Measurements from ENCODE around the gene C12orf54.
"Not testable (repeated sequence)": the region's sequence is repeated elsewhere in the genome, so short reads cannot be mapped to it uniquely, and the experiment has no call there.

The C12orf54 gene

GRCh38 chr12:48506836-48507235 lies 24.5 kb downstream of the C12orf54 start:
- not testable (repeated sequence) for H3K9me3 ChIP-seq (ENCODE audit: control insufficient read depth in 2 of 2, low read length in 2 of 2); H3K27me3 ChIP-seq (ENCODE audit: control insufficient read depth in 1 of 2, insufficient read depth in 2 of 2, low read length in 2 of 2); H3K36me3 ChIP-seq (ENCODE audit: control insufficient read depth in 2 of 2, insufficient read depth in 2 of 2, low read length in 2 of 2); H3K4me3 ChIP-seq (ENCODE audit: low read length in 2 of 2); H3K9ac ChIP-seq (ENCODE audit: low read length in 2 of 2); H3K27ac ChIP-seq (ENCODE audit: low read length); H3K4me1 ChIP-seq (ENCODE audit: control insufficient read depth, insufficient read depth, low read length)

GRCh38 chr12:48508987-48509386 lies 26.7 kb downstream of the C12orf54 start:
- Histone ChIP-seq H3K9ac (ENCODE audit: low read length in 2 of 2) (no peak overlapping the region), H3K4me1 (ENCODE audit: control insufficient read depth, insufficient read depth, low read length) (no peaks in the 10 kb centered on the region), H3K36me3 (ENCODE audit: control insufficient read depth in 2 of 2, insufficient read depth in 2 of 2, low read length in 2 of 2) (no peaks in the 10 kb centered on the region), H3K27me3 (ENCODE audit: control insufficient read depth in 1 of 2, insufficient read depth in 2 of 2, low read length in 2 of 2) (no peaks in the 10 kb centered on the region), H3K4me3 (ENCODE audit: low read length in 2 of 2) (no peak overlapping the region), H3K9me3 (ENCODE audit: control insufficient read depth in 2 of 2, low read length in 2 of 2) (no peaks in the 10 kb centered on the region), H3K27ac (ENCODE audit: low read length) (no peak overlapping the region)

GRCh38 chr12:48510111-48510510 lies 27.8 kb downstream of the C12orf54 start:
- H3K4me1 ChIP-seq (ENCODE audit: control insufficient read depth, insufficient read depth, low read length) = no peaks in the 10 kb centered on the region
- no peaks in the 10 kb centered on the region for H3K36me3 ChIP-seq (ENCODE audit: control insufficient read depth in 2 of 2, insufficient read depth in 2 of 2, low read length in 2 of 2)
- no peak overlapping the region for H3K4me3 ChIP-seq (ENCODE audit: low read length in 2 of 2)
- no peak overlapping the region for H3K9ac ChIP-seq (ENCODE audit: low read length in 2 of 2)
- H3K9me3 ChIP-seq (ENCODE audit: control insufficient read depth in 2 of 2, low read length in 2 of 2) = no peaks in the 10 kb centered on the region
- no peak overlapping the region for H3K27ac ChIP-seq (ENCODE audit: low read length)
- H3K27me3 ChIP-seq (ENCODE audit: control insufficient read depth in 1 of 2, insufficient read depth in 2 of 2, low read length in 2 of 2) = no peaks in the 10 kb centered on the region

GRCh38 chr12:48512855-48513254 lies 30.6 kb downstream of the C12orf54 start:
- H3K9ac ChIP-seq (ENCODE audit: low read length in 2 of 2) = no peak overlapping the region
- no peak overlapping the region for H3K4me3 ChIP-seq (ENCODE audit: low read length in 2 of 2)
- H3K9me3 ChIP-seq (ENCODE audit: control insufficient read depth in 2 of 2, low read length in 2 of 2) = no peaks in the 10 kb centered on the region
- H3K36me3 ChIP-seq (ENCODE audit: control insufficient read depth in 2 of 2, insufficient read depth in 2 of 2, low read length in 2 of 2) = no peaks in the 10 kb centered on the region
- H3K4me1 ChIP-seq (ENCODE audit: control insufficient read depth, insufficient read depth, low read length) = no peaks in the 10 kb centered on the region
- H3K27me3 ChIP-seq (ENCODE audit: control insufficient read depth in 1 of 2, insufficient read depth in 2 of 2, low read length in 2 of 2) = no peaks in the 10 kb centered on the region
- no peak overlapping the region for H3K27ac ChIP-seq (ENCODE audit: low read length)

GRCh38 chr12:48514728-48515127 lies 32.4 kb downstream of the C12orf54 start:
- Histone ChIP-seq H3K9me3 (ENCODE audit: control insufficient read depth in 2 of 2, low read length in 2 of 2) (no peaks in the 10 kb centered on the region), H3K4me1 (ENCODE audit: control insufficient read depth, insufficient read depth, low read length) (no peaks in the 10 kb centered on the region), H3K9ac (ENCODE audit: low read length in 2 of 2) (no peak overlapping the region), H3K27ac (ENCODE audit: low read length) (no peak overlapping the region), H3K36me3 (ENCODE audit: control insufficient read depth in 2 of 2, insufficient read depth in 2 of 2, low read length in 2 of 2) (no peaks in the 10 kb centered on the region), H3K27me3 (ENCODE audit: control insufficient read depth in 1 of 2, insufficient read depth in 2 of 2, low read length in 2 of 2) (no peaks in the 10 kb centered on the region), H3K4me3 (ENCODE audit: low read length in 2 of 2) (no peak overlapping the region)

GRCh38 chr12:48520381-48520780 lies 38.1 kb downstream of the C12orf54 start:
- not testable (repeated sequence) for H3K4me3 ChIP-seq (ENCODE audit: low read length in 2 of 2); H3K36me3 ChIP-seq (ENCODE audit: control insufficient read depth in 2 of 2, insufficient read depth in 2 of 2, low read length in 2 of 2); H3K9me3 ChIP-seq (ENCODE audit: control insufficient read depth in 2 of 2, low read length in 2 of 2); H3K4me1 ChIP-seq (ENCODE audit: control insufficient read depth, insufficient read depth, low read length); H3K27ac ChIP-seq (ENCODE audit: low read length); H3K9ac ChIP-seq (ENCODE audit: low read length in 2 of 2); H3K27me3 ChIP-seq (ENCODE audit: control insufficient read depth in 1 of 2, insufficient read depth in 2 of 2, low read length in 2 of 2)

GRCh38 chr12:48525332-48525731 lies 43.0 kb downstream of the C12orf54 start, which contains the start of gene OR8S1:
Gene OR8S1 (plus strand): TSS chr12:48525632. CDS start chr12:48525632, 0 bp downstream.
- no peaks in the 10 kb centered on the region for H3K9me3 ChIP-seq (ENCODE audit: control insufficient read depth in 2 of 2, low read length in 2 of 2)
- H3K4me1 ChIP-seq (ENCODE audit: control insufficient read depth, insufficient read depth, low read length) = no peaks in the 10 kb centered on the region
- no peaks in the 10 kb centered on the region for H3K27me3 ChIP-seq (ENCODE audit: control insufficient read depth in 1 of 2, insufficient read depth in 2 of 2, low read length in 2 of 2)
- H3K4me3 ChIP-seq (ENCODE audit: low read length in 2 of 2) = no peak within 1 kb of the TSS
- no peak within 1 kb of the TSS for H3K27ac ChIP-seq (ENCODE audit: low read length)
- no peak within 1 kb of the TSS for H3K9ac ChIP-seq (ENCODE audit: low read length in 2 of 2)
- H3K36me3 ChIP-seq (ENCODE audit: control insufficient read depth in 2 of 2, insufficient read depth in 2 of 2, low read length in 2 of 2) = no peaks in the 10 kb centered on the region

GRCh38 chr12:48527891-48528670 lies 45.8 kb downstream of the C12orf54 start:
- Histone ChIP-seq H3K27me3 (ENCODE audit: control insufficient read depth in 1 of 2, insufficient read depth in 2 of 2, low read length in 2 of 2) (no peaks in the 10 kb centered on the region), H3K27ac (ENCODE audit: low read length) (no peak overlapping the region), H3K9me3 (ENCODE audit: control insufficient read depth in 2 of 2, low read length in 2 of 2) (no peaks in the 10 kb centered on the region), H3K36me3 (ENCODE audit: control insufficient read depth in 2 of 2, insufficient read depth in 2 of 2, low read length in 2 of 2) (no peaks in the 10 kb centered on the region), H3K9ac (ENCODE audit: low read length in 2 of 2) (no peak overlapping the region), H3K4me3 (ENCODE audit: low read length in 2 of 2) (no peak overlapping the region), H3K4me1 (ENCODE audit: control insufficient read depth, insufficient read depth, low read length) (no peaks in the 10 kb centered on the region)

GRCh38 chr12:48532601-48533000 lies 50.3 kb downstream of the C12orf54 start:
- H3K4me3 ChIP-seq (ENCODE audit: low read length in 2 of 2) = no peak overlapping the region
- no peaks in the 10 kb centered on the region for H3K36me3 ChIP-seq (ENCODE audit: control insufficient read depth in 2 of 2, insufficient read depth in 2 of 2, low read length in 2 of 2)
- H3K9me3 ChIP-seq (ENCODE audit: control insufficient read depth in 2 of 2, low read length in 2 of 2) = no peaks in the 10 kb centered on the region
- H3K27me3 ChIP-seq (ENCODE audit: control insufficient read depth in 1 of 2, insufficient read depth in 2 of 2, low read length in 2 of 2) = no peaks in the 10 kb centered on the region
- H3K4me1 ChIP-seq (ENCODE audit: control insufficient read depth, insufficient read depth, low read length) = no peaks in the 10 kb centered on the region
- H3K27ac ChIP-seq (ENCODE audit: low read length) = no peak overlapping the region
- no peak overlapping the region for H3K9ac ChIP-seq (ENCODE audit: low read length in 2 of 2)

- no peaks in the 10 kb centered on the region for H3K36me3 ChIP-seq (ENCODE audit: control insufficient read depth in 2 of 2, insufficient read depth in 2 of 2, low read length in 2 of 2)
- H3K27ac ChIP-seq (ENCODE audit: low read length) = no peak overlapping the region
- H3K27me3 ChIP-seq (ENCODE audit: control insufficient read depth in 1 of 2, insufficient read depth in 2 of 2, low read length in 2 of 2) = no peaks in the 10 kb centered on the region
- no peaks in the 10 kb centered on the region for H3K4me1 ChIP-seq (ENCODE audit: control insufficient read depth, insufficient read depth, low read length)
- no peak overlapping the region for H3K9ac ChIP-seq (ENCODE audit: low read length in 2 of 2)
- no peaks in the 10 kb centered on the region for H3K9me3 ChIP-seq (ENCODE audit: control insufficient read depth in 2 of 2, low read length in 2 of 2)
- no peak overlapping the region for H3K4me3 ChIP-seq (ENCODE audit: low read length in 2 of 2)
These were observed 54.3 kb downstream of the C12orf54 start for GRCh38 chr12:48536602-48537001.

GRCh38 chr12:48542300-48542928 lies 60.1 kb downstream of the C12orf54 start:
- no peaks in the 10 kb centered on the region for H3K9me3 ChIP-seq (ENCODE audit: control insufficient read depth in 2 of 2, low read length in 2 of 2)

More at GRCh38 chr12:48542300-48542928, 60.1 kb downstream of the C12orf54 start:
- Histone ChIP-seq H3K27ac (ENCODE audit: low read length) (no peak overlapping the region), H3K4me1 (ENCODE audit: control insufficient read depth, insufficient read depth, low read length) (no peaks in the 10 kb centered on the region), H3K36me3 (ENCODE audit: control insufficient read depth in 2 of 2, insufficient read depth in 2 of 2, low read length in 2 of 2) (no peaks in the 10 kb centered on the region), H3K4me3 (ENCODE audit: low read length in 2 of 2) (no peak overlapping the region), H3K27me3 (ENCODE audit: control insufficient read depth in 1 of 2, insufficient read depth in 2 of 2, low read length in 2 of 2) (peaks cover 0 to 3% of the 10 kb centered on the region in 2 donors), H3K9ac (ENCODE audit: low read length in 2 of 2) (no peak overlapping the region)
